SK-N-DZ (cell line): Measurements from ENCODE around the gene MRPL27.

Experiments used
- DNase-seq: peaks from one replicate; pipeline ENCODE4 v3.0.0-alpha.2; 2015; ENCODE audit warnings: low spot score

MRPL27 gene

GRCh38 chr17:50360486-50361115 is 12.4 kb downstream of the MRPL27 start:
- no peak for DNase-seq

DNA sequence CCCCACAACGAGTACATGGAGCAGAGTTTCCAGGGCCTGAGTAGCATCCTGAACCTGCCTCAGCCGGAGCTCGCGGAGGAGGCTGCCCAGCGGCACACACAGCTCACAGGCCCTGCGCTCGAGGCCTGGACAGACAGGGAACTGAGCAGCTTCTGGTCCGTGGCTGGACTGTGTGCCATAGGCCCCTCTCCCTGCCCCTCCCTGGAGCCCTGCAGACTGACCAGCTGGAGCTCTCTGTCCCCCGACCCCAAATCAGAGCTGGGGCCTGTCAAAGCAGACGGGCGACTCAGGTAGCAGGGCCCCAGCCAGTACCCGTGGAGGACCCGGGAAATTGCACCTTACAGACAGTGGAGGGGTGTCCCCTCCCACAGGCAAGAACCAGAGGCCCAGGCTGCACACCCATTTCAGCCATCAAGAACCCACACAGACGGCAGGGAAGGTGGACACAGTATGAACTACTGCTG is 13.0 kb downstream of the MRPL27 start:
- DNase-seq: no peak

DNA sequence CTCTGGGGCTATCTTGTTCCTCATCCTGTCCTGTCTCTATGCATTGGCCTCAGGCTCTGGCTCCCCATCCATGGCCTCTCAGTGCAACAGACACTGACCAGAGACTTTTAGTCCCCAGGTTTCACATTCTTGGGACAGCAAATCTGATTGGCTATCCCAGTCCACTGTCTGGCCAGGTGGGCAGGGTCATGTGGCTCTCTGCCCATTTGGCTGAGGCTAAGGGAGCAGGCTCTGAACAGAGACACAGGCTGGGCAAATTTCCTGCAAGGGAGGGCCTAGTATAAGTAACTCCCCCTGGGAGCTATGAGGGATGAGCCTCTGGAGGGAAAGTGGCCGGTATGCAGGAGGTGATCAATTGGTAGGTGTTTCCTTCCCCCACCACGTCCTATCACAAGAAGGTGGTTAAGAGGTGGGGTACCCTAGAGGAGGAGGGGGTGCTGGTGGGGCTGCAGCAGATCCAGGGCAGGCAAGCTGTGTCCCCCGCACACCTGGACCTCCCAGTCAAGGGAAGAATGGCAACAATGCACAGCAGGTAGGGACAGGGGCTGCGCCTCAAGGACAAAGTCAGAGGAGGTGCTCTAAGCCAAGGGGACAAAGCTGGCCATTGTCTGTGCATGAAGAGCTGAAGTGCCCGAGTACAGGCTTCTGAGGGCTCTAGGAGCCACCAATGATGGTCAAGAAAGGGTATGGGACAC is 13.8 kb downstream of the MRPL27 start:
- DNase-seq: no peak

DNA sequence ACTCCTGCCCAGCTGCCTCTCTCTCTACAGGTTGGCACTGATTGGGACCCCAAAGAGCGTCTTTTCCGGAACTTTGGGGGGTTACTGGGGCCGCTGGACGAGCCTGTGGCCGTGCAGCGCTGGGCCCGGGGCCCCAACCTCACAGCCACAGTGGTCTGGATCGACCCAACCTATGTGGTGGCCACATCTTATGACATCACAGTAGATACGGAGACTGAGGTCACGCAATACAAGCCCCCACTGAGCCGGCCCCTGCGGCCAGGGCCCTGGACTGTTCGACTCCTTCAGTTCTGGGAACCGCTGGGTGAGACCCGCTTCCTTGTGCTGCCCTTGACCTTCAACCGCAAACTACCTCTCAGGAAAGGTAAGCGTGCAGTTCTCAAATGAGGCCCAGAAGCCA is 14.8 kb downstream of the MRPL27 start:
- DNase-seq: no peak

DNA sequence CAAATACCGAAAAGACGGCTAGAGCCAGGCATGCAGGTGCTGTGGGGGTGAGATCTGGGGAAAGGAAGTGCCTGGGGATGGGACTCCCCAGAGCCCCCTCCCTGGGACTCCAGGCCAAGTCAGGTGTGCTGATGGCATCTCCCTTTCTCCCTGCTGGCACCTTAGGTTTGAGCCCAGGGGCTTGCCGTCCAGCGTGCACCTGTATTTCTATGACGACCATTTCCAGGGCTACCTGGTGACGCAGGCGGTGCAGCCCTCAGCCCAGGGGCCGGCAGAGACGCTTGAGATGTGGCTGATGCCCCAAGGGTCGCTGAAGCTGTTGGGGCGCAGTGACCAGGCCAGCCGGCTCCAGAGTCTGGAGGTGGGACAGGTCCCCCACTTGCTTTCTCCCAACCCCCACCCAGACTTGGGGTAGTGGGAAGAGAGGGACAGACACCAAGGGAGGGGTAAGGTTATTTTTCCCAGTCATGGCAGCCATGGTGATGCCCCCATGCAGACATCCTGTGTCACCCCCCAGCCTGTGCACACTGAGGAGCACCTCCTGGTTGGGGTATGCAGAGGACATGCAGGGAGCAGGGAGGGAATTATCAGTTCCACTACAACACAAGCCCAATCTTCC is 16.0 kb downstream of the MRPL27 start:
- no peak for DNase-seq

- no peak for DNase-seq
These were observed 16.6 kb downstream of the MRPL27 start for GRCh38 chr17:50356418-50356817.

DNA sequence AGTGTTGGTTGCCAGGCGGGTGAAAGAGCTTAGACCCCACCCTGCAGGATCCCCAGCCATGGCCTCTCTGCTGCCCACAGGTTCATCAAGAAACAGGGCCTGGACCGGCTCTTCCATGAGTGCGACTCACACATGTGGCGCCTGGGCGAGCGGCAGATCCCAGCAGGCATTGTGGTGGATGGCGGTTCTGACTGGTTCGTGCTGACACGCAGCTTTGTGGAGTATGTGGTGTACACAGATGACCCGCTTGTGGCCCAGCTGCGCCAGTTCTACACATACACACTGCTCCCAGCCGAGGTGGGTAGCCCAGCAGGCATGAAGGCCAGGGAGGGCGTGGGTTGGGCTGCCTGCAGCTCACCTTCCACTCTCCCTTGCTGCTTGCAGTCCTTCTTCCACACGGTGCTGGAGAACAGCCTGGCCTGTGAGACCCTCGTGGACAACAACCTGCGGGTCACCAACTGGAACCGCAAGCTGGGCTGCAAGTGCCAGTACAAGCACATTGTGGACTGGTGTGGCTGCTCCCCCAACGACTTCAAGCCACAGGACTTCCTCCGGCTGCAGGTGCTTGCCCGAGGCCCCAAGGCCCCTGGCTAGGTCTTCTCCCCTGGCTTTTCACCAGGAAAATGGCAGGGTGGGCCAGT is 17.2 kb downstream of the MRPL27 start:
- no peak for DNase-seq

GRCh38 chr17:50355336-50355700 is 17.7 kb downstream of the MRPL27 start:
- DNase-seq: no peak

- no peak for DNase-seq
These were observed 18.2 kb downstream of the MRPL27 start for GRCh38 chr17:50354776-50355175.

DNA sequence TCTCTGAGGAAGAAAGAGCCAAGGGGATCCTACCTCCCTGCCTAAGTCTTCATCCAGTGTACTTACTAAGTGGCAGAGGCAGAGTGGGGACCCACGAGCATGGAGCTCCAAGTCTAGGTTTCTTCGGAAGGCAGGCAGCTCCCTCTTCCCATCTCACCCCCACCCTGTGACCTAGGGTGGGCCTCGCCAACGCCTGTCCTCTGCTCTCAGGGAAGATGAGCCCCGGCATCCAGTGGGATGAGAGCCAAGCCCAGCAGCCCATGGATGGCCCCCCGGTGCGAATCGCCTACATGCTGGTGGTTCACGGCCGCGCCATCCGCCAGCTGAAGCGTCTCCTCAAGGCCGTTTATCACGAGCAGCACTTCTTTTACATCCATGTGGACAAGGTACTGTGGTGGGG is 18.8 kb downstream of the MRPL27 start:
- no peak for DNase-seq

DNA sequence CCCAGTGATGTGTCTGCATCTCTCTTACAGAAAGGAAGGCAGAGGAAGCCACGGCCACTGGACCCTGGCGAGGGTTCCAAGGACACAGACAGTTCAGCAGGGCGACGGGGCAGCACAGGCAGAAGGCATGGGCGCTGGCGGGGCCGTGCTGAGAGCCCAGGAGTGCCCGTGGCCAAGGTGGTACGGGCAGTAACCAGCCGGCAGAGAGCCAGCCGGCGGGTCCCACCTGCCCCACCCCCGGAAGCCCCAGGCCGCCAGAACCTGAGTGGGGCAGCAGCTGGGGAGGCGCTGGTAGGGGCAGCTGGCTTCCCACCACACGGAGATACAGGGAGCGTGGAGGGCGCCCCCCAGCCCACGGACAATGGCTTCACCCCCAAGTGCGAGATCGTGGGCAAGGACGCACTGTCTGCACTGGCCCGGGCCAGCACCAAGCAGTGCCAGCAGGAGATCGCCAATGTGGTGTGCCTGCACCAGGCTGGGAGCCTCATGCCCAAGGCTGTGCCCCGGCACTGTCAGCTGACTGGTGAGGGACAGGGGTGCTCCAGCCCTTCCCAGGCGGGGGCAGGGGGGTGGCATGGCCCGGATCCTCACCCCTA is 19.3 kb downstream of the MRPL27 start:
- DNase-seq: no peak

- DNase-seq: no peak
These were observed 20.0 kb downstream of the MRPL27 start for GRCh38 chr17:50352693-50353599.

DNA sequence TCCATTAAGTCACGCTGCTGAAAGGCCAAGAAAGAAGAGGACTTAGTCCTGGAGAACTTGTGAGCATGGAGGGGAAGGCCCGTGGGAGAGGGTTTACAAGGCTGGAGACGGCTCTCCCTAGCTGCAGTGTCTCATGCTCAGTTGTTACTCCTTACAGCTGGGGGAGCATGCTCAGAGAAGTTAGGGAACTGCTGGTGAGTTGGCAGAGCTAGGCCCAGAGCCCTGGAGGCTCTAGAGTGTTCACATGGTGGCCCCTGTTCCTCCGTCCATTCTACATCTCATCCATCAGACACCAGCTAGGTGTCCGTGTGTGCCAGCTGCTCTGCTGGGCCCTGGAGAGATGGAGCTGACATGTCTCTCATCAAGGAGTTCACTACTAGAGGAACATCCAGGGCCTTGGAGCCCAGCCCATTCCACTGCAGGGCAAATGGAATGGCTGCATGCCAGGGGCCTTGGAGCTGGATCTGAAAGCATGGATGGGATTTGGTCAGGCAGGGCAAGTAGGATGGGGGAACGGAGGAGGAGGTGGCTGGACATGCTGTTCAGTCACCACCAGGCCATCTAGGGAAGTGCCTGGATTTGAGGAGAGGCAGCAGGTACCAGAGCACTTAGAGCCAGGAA is 20.8 kb downstream of the MRPL27 start:
- no peak for DNase-seq

- DNase-seq: no peak
These were observed 22.3 kb downstream of the MRPL27 start for GRCh38 chr17:50350733-50351132.

DNA sequence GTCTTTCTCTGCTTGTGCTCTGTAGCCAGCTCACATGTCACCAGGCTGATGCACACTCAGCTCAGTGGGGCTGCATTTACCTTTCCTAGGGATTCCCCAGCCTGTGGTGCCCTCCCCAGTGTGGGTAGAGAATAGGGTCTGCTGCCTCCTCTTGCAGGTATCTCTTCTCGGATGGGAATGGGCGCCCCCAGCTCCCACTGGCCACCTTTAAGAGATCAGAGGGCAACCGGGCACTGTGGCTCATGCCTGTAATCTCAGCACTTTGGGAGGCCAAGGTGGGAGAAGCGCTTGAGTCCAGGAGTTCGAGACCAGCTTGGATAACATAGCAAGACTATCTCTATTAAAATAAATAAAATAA is 23.8 kb downstream of the MRPL27 start:
- DNase-seq: no peak

GRCh38 chr17:50348522-50349242 is 24.3 kb downstream of the MRPL27 start:
- no peak for DNase-seq

- DNase-seq: no peak
These were observed 25.1 kb downstream of the MRPL27 start for GRCh38 chr17:50347894-50348291.

DNA sequence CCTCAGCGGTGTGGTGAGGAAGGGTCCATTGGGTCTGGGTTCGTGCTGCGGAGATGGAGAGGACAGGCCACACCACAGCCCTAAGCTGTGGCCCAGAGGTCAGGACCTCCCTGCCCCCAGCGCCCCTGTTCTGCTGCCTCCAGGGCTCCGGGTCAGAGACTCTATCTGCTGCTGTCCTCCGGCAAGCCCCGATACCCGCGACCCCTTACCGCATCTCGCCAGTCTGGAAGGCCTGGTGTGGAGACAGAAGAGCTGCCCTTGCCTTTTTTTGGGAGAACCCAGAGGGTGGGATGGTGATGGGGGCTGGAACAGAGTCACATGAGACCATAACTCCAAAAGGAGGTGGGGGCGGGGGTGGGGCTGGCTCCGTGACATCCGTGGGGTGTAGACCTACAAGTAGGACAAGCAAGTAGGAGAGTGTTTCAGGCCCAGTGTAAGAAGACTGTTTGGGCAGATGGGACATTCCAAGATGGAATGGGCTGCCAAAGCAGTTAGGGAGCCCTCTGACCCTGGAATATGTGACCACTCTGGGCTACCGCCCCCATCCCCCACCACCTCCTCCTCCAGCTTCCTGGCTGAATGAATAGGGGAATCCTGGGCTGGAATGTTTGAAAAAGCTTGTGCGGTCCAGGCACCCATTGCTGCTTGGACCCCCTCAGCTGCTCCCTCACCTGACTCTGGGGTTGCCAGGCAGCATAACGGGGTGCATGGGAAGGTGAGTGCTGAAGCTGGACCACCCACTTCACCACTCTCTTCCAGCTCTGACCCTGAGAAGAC is 25.7 kb downstream of the MRPL27 start:
- DNase-seq: no peak
